HAP-1 (cell line): Measurements from ENCODE around the gene ATP13A2.
"Not testable (repeated sequence)": the region's sequence is repeated elsewhere in the genome, so short reads cannot be mapped to it uniquely, and the experiment has no call there.

Source experiments
- DNase-seq, 2 experiments: peaks; one replicate each; pipeline ENCODE4 v3.0.0-alpha.2; 2016 to 2020; ENCODE audit warnings: low spot score in 2 of 2
- H3K27me3 ChIP-seq: fragments of 250-450 bp; sonication (Bioruptor Pico); 2 replicates; pipeline ENCODE4 v1.5.1; 2020; ENCODE audit warnings: low read depth, mild to moderate bottlenecking, moderate library complexity
- H3K36me3 ChIP-seq: fragments of 250-450 bp; sonication (Bioruptor Pico); replicated peaks from 2 replicates; pipeline ENCODE4 v1.5.1; 2020; ENCODE audit warnings: mild to moderate bottlenecking
- H3K4me1 ChIP-seq: fragments of 250-450 bp; sonication (Bioruptor Pico); 2 replicates; pipeline ENCODE4 v1.5.1; 2020; ENCODE audit warnings: mild to moderate bottlenecking
- H3K4me3 ChIP-seq: fragments of 250-450 bp; sonication (Bioruptor Pico); 2 replicates; pipeline ENCODE4 v1.5.1; 2020; ENCODE audit warnings: mild to moderate bottlenecking, moderate library complexity
- H3K9me3 ChIP-seq: fragments of 250-450 bp; sonication (Bioruptor Pico); 2 replicates; pipeline ENCODE4 v1.5.1; 2020; ENCODE audit warnings: mild to moderate bottlenecking, moderate library complexity
- in situ Hi-C: fragments of 300-500 bp; cut with MboI; formaldehyde crosslinking; loops from 3 replicates; pipeline ENCODE4 v1.14.3; 2020; ENCODE audit warnings: low sequenced_read_pairs, inconsistent platforms, mixed read lengths

ATP13A2 gene

DNA sequence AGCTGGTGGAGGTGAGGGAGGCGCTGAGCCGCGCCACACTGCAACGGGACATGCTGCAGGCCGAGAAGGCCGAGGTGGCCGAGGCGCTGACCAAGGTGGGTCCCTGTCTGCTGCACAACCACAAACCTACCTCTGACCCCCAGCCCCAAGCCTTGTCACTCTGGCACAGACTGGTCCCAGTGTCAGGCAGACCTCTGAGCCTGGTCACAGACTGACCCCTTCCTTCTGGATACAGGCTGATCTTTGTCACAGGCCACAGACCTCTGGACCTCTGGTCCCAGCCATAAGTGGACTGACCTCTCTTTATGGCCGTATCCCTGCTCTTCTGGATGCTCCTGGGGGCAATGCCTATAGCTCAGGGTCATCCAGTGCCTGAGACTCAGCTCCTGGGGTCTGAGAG lies 66.2 kb downstream of the ATP13A2 start:
- H3K9me3 ChIP-seq, H3K27me3 ChIP-seq, DNase-seq, H3K4me1 ChIP-seq, H3K36me3 ChIP-seq, H3K4me3 ChIP-seq, in situ Hi-C loops: not testable (repeated sequence)

DNA sequence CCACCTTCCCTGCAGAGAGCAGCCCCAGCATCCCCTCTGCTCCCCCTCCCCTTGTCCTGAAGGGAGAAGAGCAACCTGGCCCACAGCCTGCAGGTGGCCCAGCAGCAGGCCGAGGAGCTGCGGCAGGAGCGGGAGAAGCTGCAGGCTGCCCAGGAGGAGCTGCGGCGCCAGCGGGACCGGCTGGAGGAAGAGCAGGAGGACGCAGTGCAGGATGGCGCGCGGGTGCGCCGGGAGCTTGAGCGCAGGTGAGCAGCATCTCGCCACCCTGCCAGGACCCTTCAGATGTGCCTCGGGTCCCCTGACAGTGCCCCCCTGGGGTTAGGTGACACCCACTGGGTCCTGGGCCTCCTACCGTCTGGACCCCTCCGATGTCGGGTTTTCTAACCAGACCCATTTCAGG lies 67.7 kb downstream of the ATP13A2 start:
- Histone ChIP-seq H3K4me1 (no peaks in the 10 kb centered on the region), H3K36me3 (no peaks in the 10 kb centered on the region), H3K27me3 (no peaks in the 10 kb centered on the region), H3K9me3 (no peaks in the 10 kb centered on the region), H3K4me3 (no peak overlapping the region)
- DNase-seq = no peak
- in situ Hi-C loops = no loop called here

DNA sequence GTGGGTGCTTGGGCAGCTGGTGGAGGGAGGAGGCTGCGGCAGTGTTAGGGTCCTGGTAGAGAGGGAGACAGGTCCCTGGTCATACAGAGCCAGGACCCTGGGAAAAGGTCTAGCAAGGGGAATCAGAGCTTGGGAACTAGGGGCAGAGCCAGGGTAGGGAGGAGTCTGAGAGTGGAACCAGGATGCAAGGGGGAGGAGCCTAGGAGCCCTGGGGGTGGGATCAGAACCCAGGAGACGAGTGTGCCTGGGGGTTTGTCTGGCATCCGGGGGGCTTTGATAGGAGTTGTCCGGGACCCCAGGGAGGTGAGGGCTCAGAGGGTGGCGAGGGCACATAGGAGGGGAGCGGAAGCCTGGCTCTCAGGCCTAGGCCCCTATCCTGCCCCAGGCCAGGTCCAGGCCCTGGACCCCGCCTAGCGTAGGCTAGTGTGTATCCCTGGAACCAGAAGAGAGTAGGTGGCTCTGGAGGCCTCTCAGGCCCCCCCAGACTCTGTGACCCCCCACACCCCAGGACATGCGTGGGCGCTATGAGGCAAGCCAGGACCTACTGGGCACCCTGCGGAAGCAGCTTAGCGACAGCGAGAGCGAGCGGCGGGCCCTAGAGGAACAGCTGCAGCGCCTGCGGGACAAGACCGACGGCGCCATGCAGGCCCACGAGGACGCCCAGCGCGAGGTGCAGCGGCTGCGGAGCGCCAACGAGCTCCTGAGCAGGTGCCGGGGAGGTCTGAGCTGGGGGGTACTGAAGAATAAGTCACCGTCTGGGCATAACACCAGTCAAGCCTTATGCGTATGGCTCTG lies 72.1 kb downstream of the ATP13A2 start:
- H3K36me3 ChIP-seq, H3K9me3 ChIP-seq: not testable (repeated sequence)
- in situ Hi-C loops = loop anchor here (5.0 kb wide), 1 partner anchor 457 kb away; no protein-coding TSS in a partner anchor

DNA sequence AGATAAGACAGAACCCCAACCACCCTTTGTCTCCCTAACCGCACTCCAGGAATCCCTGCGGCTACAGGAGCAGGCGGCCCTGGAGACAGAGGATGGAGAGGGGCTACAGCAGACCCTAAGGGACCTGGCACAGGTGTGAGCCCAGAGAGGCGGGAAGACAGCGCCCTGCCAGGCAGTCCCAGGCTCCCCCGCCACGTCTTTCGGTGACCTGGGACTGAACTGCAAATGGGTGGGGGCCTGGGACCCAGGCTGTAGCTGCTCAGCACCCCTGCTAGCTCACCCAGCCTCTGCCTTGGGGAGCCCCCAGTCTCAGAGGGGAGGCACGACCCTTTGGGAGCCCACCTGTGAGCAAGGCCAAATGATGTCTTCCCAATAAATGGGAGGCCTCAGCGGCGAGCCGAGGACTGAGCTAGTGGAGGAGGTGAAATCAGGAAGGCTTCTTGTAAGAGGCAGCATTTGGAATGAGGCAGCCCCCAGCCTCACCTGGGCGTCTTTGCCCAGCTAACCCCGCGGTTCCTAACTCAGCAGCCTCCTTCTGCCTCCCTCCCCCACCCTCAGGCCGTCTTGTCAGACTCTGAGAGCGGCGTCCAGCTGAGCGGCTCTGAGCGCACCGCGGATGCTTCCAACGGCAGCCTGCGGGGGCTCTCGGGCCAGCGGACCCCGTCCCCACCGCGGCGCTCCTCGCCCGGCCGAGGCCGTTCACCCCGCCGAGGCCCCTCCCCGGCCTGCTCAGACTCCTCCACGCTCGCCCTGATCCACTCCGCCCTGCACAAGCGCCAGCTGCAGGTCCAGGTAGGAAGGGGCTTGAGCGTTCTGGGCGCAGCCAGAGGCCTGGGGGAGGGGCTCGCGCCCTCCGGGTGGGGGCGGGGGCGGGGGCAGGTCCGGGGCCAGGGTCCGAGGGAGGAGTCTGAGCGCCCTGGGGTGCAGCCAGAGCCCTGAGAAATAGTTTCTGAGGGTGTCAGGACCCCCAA lies 73.1 kb downstream of the ATP13A2 start:
- no peaks in the 10 kb centered on the region for H3K9me3 ChIP-seq
- H3K36me3 ChIP-seq = no peaks in the 10 kb centered on the region; the same call in 1 of the 2 replicates
- in situ Hi-C loops = loop anchor here (5.0 kb wide), 1 partner anchor 456 kb away; no protein-coding TSS in a partner anchor
- DNase-seq = no peak
- no peak overlapping the region for H3K4me3 ChIP-seq
- no peaks in the 10 kb centered on the region for H3K4me1 ChIP-seq
- H3K27me3 ChIP-seq = no peaks in the 10 kb centered on the region

More for the DNA sequence above, 72.1 kb downstream of the ATP13A2 start:
- H3K4me3 ChIP-seq, H3K27me3 ChIP-seq, DNase-seq, H3K4me1 ChIP-seq: not testable (repeated sequence)

DNA sequence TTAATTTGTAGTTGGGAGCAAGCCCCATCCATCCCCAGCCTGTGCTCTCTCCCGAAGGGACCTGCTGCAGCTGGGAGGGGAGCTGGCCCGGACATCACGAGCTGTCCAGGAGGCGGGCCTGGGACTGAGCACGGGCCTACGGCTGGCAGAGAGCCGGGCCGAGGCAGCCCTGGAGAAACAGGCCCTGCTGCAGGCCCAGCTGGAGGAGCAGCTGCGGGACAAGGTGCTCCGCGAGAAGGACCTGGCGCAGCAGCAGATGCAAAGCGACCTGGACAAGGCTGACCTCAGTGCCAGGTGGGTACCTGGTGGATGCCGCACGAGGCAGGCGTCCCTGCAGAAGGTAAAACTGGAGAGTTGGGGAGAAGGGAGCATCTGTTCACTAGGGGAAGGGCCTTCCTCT lies 75.1 kb downstream of the ATP13A2 start:
- H3K27me3 ChIP-seq, H3K4me3 ChIP-seq, H3K4me1 ChIP-seq, H3K9me3 ChIP-seq, H3K36me3 ChIP-seq, DNase-seq: not testable (repeated sequence)
- in situ Hi-C loops = loop anchor here (5.0 kb wide), 1 partner anchor 454 kb away; no protein-coding TSS in a partner anchor
